HAP-1 (cell line): Measurements from ENCODE around the gene DDR1.

Experiments
- DNase-seq, 2 experiments: peaks; one replicate each; pipeline ENCODE4 v3.0.0-alpha.2; 2016 to 2020; ENCODE audit warnings: low spot score in 2 of 2
- H3K27me3 ChIP-seq: fragments of 250-450 bp; sonication (Bioruptor Pico); 2 replicates; pipeline ENCODE4 v1.5.1; 2020; ENCODE audit warnings: low read depth, mild to moderate bottlenecking, moderate library complexity
- H3K36me3 ChIP-seq: fragments of 250-450 bp; sonication (Bioruptor Pico); replicated peaks from 2 replicates; pipeline ENCODE4 v1.5.1; 2020; ENCODE audit warnings: mild to moderate bottlenecking
- H3K4me1 ChIP-seq: fragments of 250-450 bp; sonication (Bioruptor Pico); 2 replicates; pipeline ENCODE4 v1.5.1; 2020; ENCODE audit warnings: mild to moderate bottlenecking
- H3K4me3 ChIP-seq: fragments of 250-450 bp; sonication (Bioruptor Pico); 2 replicates; pipeline ENCODE4 v1.5.1; 2020; ENCODE audit warnings: mild to moderate bottlenecking, moderate library complexity
- H3K9me3 ChIP-seq: fragments of 250-450 bp; sonication (Bioruptor Pico); 2 replicates; pipeline ENCODE4 v1.5.1; 2020; ENCODE audit warnings: mild to moderate bottlenecking, moderate library complexity
- in situ Hi-C: fragments of 300-500 bp; cut with MboI; formaldehyde crosslinking; loops from 3 replicates; pipeline ENCODE4 v1.14.3; 2020; ENCODE audit warnings: low sequenced_read_pairs, inconsistent platforms, mixed read lengths

The DDR1 gene

GRCh38 chr6:30889921-30890645, 5.8 kb downstream of the DDR1 start:
- Histone ChIP-seq H3K36me3 (no peaks in the 10 kb centered on the region; the same call in none of the 2 replicates), H3K27me3 (no peaks in the 10 kb centered on the region), H3K9me3 (no peaks in the 10 kb centered on the region), H3K4me3 (no peak overlapping the region), H3K4me1 (peaks cover 20% of the 10 kb centered on the region)
- in situ Hi-C loops = no loop called here
- no peak for DNase-seq

GRCh38 chr6:30890646-30891449, 6.5 kb downstream of the DDR1 start:
- no peak overlapping the region for H3K4me3 ChIP-seq
- in situ Hi-C loops = no loop called here
- no peak for DNase-seq
- H3K36me3 ChIP-seq = no peaks in the 10 kb centered on the region; the same call in none of the 2 replicates
- H3K4me1 ChIP-seq = peaks cover 13% of the 10 kb centered on the region
- H3K27me3 ChIP-seq = no peaks in the 10 kb centered on the region
- no peaks in the 10 kb centered on the region for H3K9me3 ChIP-seq

- no peaks in the 10 kb centered on the region for H3K27me3 ChIP-seq
- in situ Hi-C loops = no loop called here
- peaks cover 9% of the 10 kb centered on the region for H3K4me1 ChIP-seq
- no peaks in the 10 kb centered on the region for H3K9me3 ChIP-seq
- H3K4me3 ChIP-seq = no peak overlapping the region
- no peaks in the 10 kb centered on the region; the same call in none of the 2 replicates for H3K36me3 ChIP-seq
- DNase-seq = no peak
Measured at GRCh38 chr6:30891450-30891723, 7.1 kb downstream of the DDR1 start.

- in situ Hi-C loops = no loop called here
- peaks cover 5% of the 10 kb centered on the region; the same call in 1 of the 2 replicates for H3K4me1 ChIP-seq
- H3K27me3 ChIP-seq = no peaks in the 10 kb centered on the region
- H3K36me3 ChIP-seq = no peaks in the 10 kb centered on the region; the same call in none of the 2 replicates
- no peak for DNase-seq
- no peak overlapping the region for H3K4me3 ChIP-seq
- H3K9me3 ChIP-seq = no peaks in the 10 kb centered on the region
Measured at GRCh38 chr6:30891816-30892538, 7.7 kb downstream of the DDR1 start.

DNA sequence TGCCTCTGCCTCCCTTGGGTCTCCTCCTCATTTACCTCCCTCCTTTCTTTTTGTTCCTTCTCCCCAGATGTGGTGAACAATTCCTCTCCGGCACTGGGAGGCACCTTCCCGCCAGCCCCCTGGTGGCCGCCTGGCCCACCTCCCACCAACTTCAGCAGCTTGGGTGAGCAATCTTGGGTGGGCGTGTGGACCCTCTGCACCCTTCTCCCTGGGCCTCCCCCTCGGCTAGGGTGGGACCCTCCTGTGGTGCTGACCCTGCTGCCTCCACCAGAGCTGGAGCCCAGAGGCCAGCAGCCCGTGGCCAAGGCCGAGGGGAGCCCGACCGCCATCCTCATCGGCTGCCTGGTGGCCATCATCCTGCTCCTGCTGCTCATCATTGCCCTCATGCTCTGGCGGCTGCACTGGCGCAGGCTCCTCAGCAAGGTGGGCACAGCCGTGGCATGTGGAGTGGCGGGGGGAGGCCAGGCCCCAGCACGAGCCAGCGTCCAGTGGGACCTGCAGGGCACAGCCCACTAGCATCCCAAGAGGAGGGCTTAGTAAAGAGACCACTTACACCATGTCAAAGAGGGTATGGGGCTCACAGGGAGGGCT, 8.8 kb downstream of the DDR1 start:
- no peaks in the 10 kb centered on the region for H3K27me3 ChIP-seq
- H3K9me3 ChIP-seq = no peaks in the 10 kb centered on the region
- no peak for DNase-seq
- H3K36me3 ChIP-seq = no peaks in the 10 kb centered on the region; the same call in none of the 2 replicates
- H3K4me3 ChIP-seq = no peak overlapping the region
- in situ Hi-C loops = no loop called here
- H3K4me1 ChIP-seq = peaks cover 2% of the 10 kb centered on the region; the same call in 1 of the 2 replicates

DNA sequence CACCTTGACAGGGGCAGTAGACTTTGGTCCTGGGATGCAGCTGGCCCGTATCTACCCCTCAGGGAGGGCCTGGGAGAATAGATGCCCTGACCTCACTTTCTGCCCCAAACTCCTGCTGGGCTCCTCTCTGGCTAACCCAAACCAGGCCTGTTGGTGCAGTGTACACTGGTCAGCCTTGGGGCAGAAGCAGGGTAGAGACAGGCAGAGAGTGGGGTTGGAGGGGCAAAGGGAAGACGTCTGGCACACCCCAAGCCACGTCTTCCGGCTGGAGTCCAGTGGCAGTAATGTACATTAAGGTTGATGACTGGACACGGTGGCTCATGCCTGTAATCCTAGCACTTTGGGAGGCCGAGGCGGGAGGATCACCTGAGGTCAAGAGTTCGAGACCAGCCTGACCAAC, 9.3 kb downstream of the DDR1 start:
- H3K36me3 ChIP-seq = peaks cover 3% of the 10 kb centered on the region
- H3K4me1 ChIP-seq = no peaks in the 10 kb centered on the region
- H3K9me3 ChIP-seq = no peaks in the 10 kb centered on the region
- no peak for DNase-seq
- in situ Hi-C loops = no loop called here
- no peaks in the 10 kb centered on the region for H3K27me3 ChIP-seq
- no peak overlapping the region for H3K4me3 ChIP-seq

GRCh38 chr6:30894381-30894780, 10.1 kb downstream of the DDR1 start:
- H3K27me3 ChIP-seq = no peaks in the 10 kb centered on the region
- H3K9me3 ChIP-seq = no peaks in the 10 kb centered on the region
- H3K4me3 ChIP-seq = no peak overlapping the region
- DNase-seq = no peak
- in situ Hi-C loops = no loop called here
- H3K36me3 ChIP-seq = peaks cover 5% of the 10 kb centered on the region
- H3K4me1 ChIP-seq = no peaks in the 10 kb centered on the region

DNA sequence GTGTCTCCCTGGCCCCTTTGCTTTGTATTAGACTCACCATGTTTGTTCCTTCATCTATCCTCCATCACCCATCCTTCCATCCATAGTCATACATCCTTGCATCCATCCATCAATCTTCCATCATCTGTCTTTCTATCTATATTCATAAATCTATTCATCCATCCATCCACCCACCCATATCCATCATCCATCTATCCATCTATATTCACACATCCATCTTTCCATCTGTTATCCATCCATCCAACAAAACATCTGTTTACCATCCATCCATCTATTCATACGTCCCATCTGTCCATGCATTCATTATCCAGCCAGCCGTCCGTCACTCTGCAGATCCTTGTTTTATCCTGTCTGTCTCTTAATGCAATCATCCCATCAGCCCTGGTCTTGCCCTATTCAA, 10.6 kb downstream of the DDR1 start:
- H3K36me3 ChIP-seq = peaks cover 8% of the 10 kb centered on the region

DNA sequence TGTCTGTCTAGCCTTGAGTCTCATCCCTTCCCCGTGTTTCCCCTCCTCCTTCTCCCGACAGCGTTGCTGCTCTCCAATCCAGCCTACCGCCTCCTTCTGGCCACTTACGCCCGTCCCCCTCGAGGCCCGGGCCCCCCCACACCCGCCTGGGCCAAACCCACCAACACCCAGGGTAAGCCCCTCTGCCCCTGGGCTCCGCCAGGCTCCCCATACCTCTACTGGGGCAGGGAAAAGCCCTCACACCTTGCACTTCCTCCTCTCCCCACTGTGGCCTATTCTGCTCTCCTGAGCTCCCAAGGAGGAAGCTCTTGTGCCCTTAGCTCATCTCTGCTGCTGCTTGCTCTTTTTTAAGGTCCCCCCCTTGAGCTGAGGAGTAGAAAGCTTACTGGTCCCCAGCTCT, 11.0 kb downstream of the DDR1 start:
- Histone ChIP-seq H3K36me3 (peaks cover 8% of the 10 kb centered on the region), H3K4me3 (no peak overlapping the region), H3K4me1 (no peaks in the 10 kb centered on the region), H3K27me3 (no peaks in the 10 kb centered on the region), H3K9me3 (no peaks in the 10 kb centered on the region)
- DNase-seq = no peak
- in situ Hi-C loops = no loop called here

More for the DNA sequence above, 10.6 kb downstream of the DDR1 start:
- no peak overlapping the region for H3K4me3 ChIP-seq
- in situ Hi-C loops = no loop called here
- H3K27me3 ChIP-seq = no peaks in the 10 kb centered on the region
- no peaks in the 10 kb centered on the region for H3K9me3 ChIP-seq
- DNase-seq = no peak
- H3K4me1 ChIP-seq = no peaks in the 10 kb centered on the region

GRCh38 chr6:30896541-30896940, 12.2 kb downstream of the DDR1 start:
- no peaks in the 10 kb centered on the region for H3K27me3 ChIP-seq
- H3K4me1 ChIP-seq = no peaks in the 10 kb centered on the region
- H3K36me3 ChIP-seq = peaks cover 8% of the 10 kb centered on the region
- H3K9me3 ChIP-seq = no peaks in the 10 kb centered on the region
- no peak overlapping the region for H3K4me3 ChIP-seq
- in situ Hi-C loops = no loop called here
- DNase-seq = no peak

- in situ Hi-C loops = no loop called here
- no peak for DNase-seq
- Histone ChIP-seq H3K9me3 (no peaks in the 10 kb centered on the region), H3K4me1 (no peaks in the 10 kb centered on the region), H3K27me3 (no peaks in the 10 kb centered on the region), H3K36me3 (peaks cover 8% of the 10 kb centered on the region), H3K4me3 (no peak overlapping the region)
Measured at GRCh38 chr6:30897882-30898281, 13.6 kb downstream of the DDR1 start.

DNA sequence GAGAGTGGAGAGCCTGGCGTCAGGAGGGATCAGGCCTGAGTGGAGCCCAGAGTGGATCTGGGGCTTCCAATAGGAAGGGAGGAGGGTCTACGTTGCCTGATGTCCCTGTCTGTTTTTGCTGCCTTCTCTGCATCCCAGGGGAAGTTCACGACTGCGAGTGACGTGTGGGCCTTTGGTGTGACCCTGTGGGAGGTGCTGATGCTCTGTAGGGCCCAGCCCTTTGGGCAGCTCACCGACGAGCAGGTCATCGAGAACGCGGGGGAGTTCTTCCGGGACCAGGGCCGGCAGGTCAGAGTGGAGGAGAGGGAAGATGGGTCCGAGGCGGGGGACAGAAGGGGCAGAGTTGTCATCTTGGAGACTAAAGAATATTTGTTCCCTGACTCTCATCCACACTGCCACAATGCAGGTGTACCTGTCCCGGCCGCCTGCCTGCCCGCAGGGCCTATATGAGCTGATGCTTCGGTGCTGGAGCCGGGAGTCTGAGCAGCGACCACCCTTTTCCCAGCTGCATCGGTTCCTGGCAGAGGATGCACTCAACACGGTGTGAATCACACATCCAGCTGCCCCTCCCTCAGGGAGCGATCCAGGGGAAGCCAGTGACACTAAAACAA, 14.5 kb downstream of the DDR1 start:
- H3K4me3 ChIP-seq = no peak overlapping the region
- peaks cover 8% of the 10 kb centered on the region for H3K36me3 ChIP-seq
- no peaks in the 10 kb centered on the region for H3K27me3 ChIP-seq
- no peaks in the 10 kb centered on the region for H3K4me1 ChIP-seq
- no peak for DNase-seq
- in situ Hi-C loops = no loop called here
- H3K9me3 ChIP-seq = no peaks in the 10 kb centered on the region

DNA sequence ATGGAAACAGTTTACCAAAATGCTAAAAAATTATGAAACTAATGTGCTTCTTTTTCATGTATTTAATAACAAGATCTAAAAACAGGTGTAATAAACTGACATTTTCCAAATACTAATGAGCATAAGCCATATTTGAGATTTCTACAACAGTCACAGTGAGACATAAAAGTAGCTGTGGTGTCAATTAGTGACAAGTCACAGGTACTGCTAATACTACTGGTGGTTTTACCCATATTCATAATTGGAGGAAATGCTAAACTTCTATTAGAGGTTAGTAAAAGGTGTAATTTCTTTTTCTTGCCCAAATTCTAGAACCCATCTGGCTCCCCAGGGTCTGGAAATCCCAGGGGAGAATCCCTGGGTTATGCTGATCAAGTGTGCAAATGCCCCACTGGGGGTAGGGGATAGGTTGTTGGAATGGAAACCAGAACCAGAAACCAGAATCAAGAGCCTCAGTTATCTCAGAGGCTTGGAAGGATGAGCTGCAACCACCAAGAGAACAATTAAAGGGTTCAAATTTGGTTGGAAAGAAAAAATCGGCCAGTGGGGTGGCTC, 16.6 kb downstream of the DDR1 start:
- no peaks in the 10 kb centered on the region for H3K9me3 ChIP-seq
- H3K4me3 ChIP-seq = no peak overlapping the region
- DNase-seq = no peak
- peaks cover 8% of the 10 kb centered on the region for H3K36me3 ChIP-seq
- in situ Hi-C loops = no loop called here
- H3K4me1 ChIP-seq = no peaks in the 10 kb centered on the region
- H3K27me3 ChIP-seq = no peaks in the 10 kb centered on the region
